Endothelial cell of umbilical vein (primary cell): ENCODE data around the gene ALKBH7. TPM values are rescaled to one million over a fixed set of nuclear protein-coding genes. Genes with fewer than 3 reads are reported as not detected.

Source experiments
- BruUV-seq: library from RNA; stranded (reverse); fragments of 400-500 nt; replicated peaks from 2 replicates; lab custom pipeline; 2021; lab: Mats Ljungman, UMichigan
- CTCF ChIA-PET: fragments of 300-600, 350-600 bp; sonication (Branson Sonifier 250); formaldehyde crosslinking; loops from one replicate; lab custom pipeline; 2021; ENCODE audit warnings: antibody characterized with exemption, inconsistent platforms; lab: Charles Lee
- POLR2A ChIA-PET: fragments of 300-600, 350-600 bp; sonication (Branson Sonifier 250); formaldehyde crosslinking; loops from one replicate; lab custom pipeline; 2021; ENCODE audit warnings: antibody characterized with exemption, inconsistent platforms; lab: Charles Lee
- DNase-seq: peaks from one replicate; pipeline ENCODE4 v3.0.0-alpha.2; 2011; ENCODE audit warnings: low read depth, low spot score
- FAIRE-seq: peaks from 2 replicates; lab custom pipeline; 2011; peaks lifted over from hg19 to GRCh38; lab: Jason Lieb, UNC
- H2AFZ ChIP-seq: 2 replicates; pipeline ENCODE4 v1.6.0; 2012; ENCODE audit warnings: low read depth, low read length, control low read depth, inconsistent platforms
- H3K27ac ChIP-seq: 2 replicates; pipeline ENCODE4 v1.5.1; 2011; ENCODE audit warnings: low read depth, mild to moderate bottlenecking, control low read depth, low read length, moderate library complexity; ENCODE audit not compliant: insufficient read depth
- H3K27me3 ChIP-seq, 2 experiments: 2 replicates each; pipeline versions ENCODE4 v1.6.0 to v1.6.1; 2011; ENCODE audit warnings: low read length in 2 of 2, mixed read lengths in 1 of 2; ENCODE audit not compliant: control insufficient read depth in 2 of 2, insufficient read depth in 2 of 2
- H3K36me3 ChIP-seq, 2 experiments: 2 replicates in 1 of 2; 3 replicates in 1 of 2; pipeline ENCODE4 v1.5.1; 2011; ENCODE audit warnings: low read length in 2 of 2, mild to moderate bottlenecking in 1 of 2, moderate library complexity in 1 of 2; ENCODE audit not compliant: control insufficient read depth in 2 of 2, insufficient read depth in 2 of 2; ENCODE audit errors: extremely low read depth in 1 of 2
- H3K4me1 ChIP-seq: 3 replicates; pipeline ENCODE4 v1.5.1; 2011; ENCODE audit warnings: mild to moderate bottlenecking, low read length; ENCODE audit not compliant: control insufficient read depth, insufficient read depth; ENCODE audit errors: extremely low read depth
- H3K4me2 ChIP-seq: 2 replicates; pipeline ENCODE4 v1.6.1; 2011; ENCODE audit warnings: low read length, control low read depth, mixed read lengths; ENCODE audit not compliant: insufficient read depth
- H3K4me3 ChIP-seq, 3 experiments: fragments of 200-600 bp in 1 of 3; sonication (generic), shearing (Covaris generic) in 1 of 3; replicated peaks in 1 of 3; 2 replicates each; pipeline ENCODE4 v1.5.1; 2011 to 2016; ENCODE audit warnings: control low read depth in 3 of 3, low read length in 3 of 3, mild to moderate bottlenecking in 2 of 3, inconsistent platforms in 1 of 3, low read depth in 1 of 3, moderate library complexity in 1 of 3; ENCODE audit not compliant: insufficient read depth in 1 of 3
- H3K79me2 ChIP-seq: 2 replicates; pipeline ENCODE4 v1.6.0; 2012; ENCODE audit warnings: low read length, inconsistent platforms; ENCODE audit not compliant: control insufficient read depth, insufficient read depth
- H3K9ac ChIP-seq: replicated peaks from 2 replicates; pipeline ENCODE3; 2011; ENCODE audit warnings: low read length, control low read depth; ENCODE audit not compliant: insufficient read depth; ENCODE audit errors: extremely low read depth
- H3K9me1 ChIP-seq: replicated peaks from 3 replicates; pipeline ENCODE4 v1.6.0; 2011; ENCODE audit warnings: mild to moderate bottlenecking, low read length; ENCODE audit not compliant: control insufficient read depth, insufficient read depth; ENCODE audit errors: extremely low read depth
- H3K9me3 ChIP-seq: replicated peaks from 2 replicates; pipeline ENCODE4 v1.5.1; 2012; ENCODE audit warnings: low read length, inconsistent platforms; ENCODE audit not compliant: control insufficient read depth, insufficient read depth
- H4K20me1 ChIP-seq: replicated peaks from 2 replicates; pipeline ENCODE3; 2011; ENCODE audit warnings: mild to moderate bottlenecking, low read length; ENCODE audit not compliant: control insufficient read depth, insufficient read depth; ENCODE audit errors: extremely low read depth
- EZH2 ChIP-seq: IDR thresholded peaks from 2 replicates; pipeline ENCODE4 v1.6.1; 2012; ENCODE audit warnings: borderline replicate concordance, low read depth, mild to moderate bottlenecking, moderate library complexity, low read length, inconsistent platforms; ENCODE audit not compliant: severe bottlenecking
- FOS ChIP-seq: IDR thresholded peaks from 2 replicates; pipeline ENCODE4 v1.6.1; 2011; ENCODE audit warnings: mild to moderate bottlenecking, low read length, moderate library complexity, borderline replicate concordance; ENCODE audit not compliant: insufficient read depth
- GATA2 ChIP-seq: IDR thresholded peaks from 2 replicates; pipeline ENCODE4 v1.7.0; 2011; ENCODE audit warnings: low read depth, mild to moderate bottlenecking, moderate library complexity, mixed read lengths, low read length; ENCODE audit not compliant: insufficient read length, insufficient read depth
- JUN ChIP-seq: IDR thresholded peaks from 2 replicates; pipeline ENCODE4 v1.6.1; 2011; ENCODE audit warnings: borderline replicate concordance, low read depth; ENCODE audit not compliant: insufficient read length, insufficient read depth
- MYC ChIP-seq: IDR thresholded peaks from one replicate; pipeline ENCODE4 v1.6.1; 2011; ENCODE audit warnings: mild to moderate bottlenecking, low read depth, low read length
- POLR2A ChIP-seq: IDR thresholded peaks from 2 replicates; pipeline ENCODE4 v1.6.1; 2012; ENCODE audit warnings: low read depth, mild to moderate bottlenecking, control low read depth, low read length
- POLR2AphosphoS5 ChIP-seq: IDR thresholded peaks from 2 replicates; pipeline ENCODE4 v1.6.1; 2012; ENCODE audit warnings: low read depth, mild to moderate bottlenecking, control low read depth, low read length, moderate library complexity; ENCODE audit not compliant: insufficient read depth
- dilution Hi-C: fragments of 300-500 bp; cut with MboI; formaldehyde crosslinking; loops from one replicate; pipeline ENCODE4 v1.15.0; 2019; ENCODE audit warnings: low sequenced_read_pairs; ENCODE audit not compliant: extremely low pct_ligation_motif_present
- intact Hi-C: fragments of 100-400 bp; cut with micrococcal nuclease; formaldehyde crosslinking; loops from one replicate; pipeline ENCODE4 v1.10.0; 2022
- polyA plus RNA-seq, 4 experiments: library from polyadenylated mRNA; depleted of rRNA in 3 of 4; stranded (reverse) in 3 of 4; unstranded in 1 of 4; fragments of >200 nt; gene quantifications; 2 replicates each; pipeline versions ENCODE4 v1.2.1 to v1.2.3, GENCODE V29; 2011 to 2012; ENCODE audit warnings: missing spikeins in 1 of 4
- total RNA-seq: library from RNA; stranded (reverse); gene quantifications from 2 replicates; pipeline ENCODE4 v1.2.3, GENCODE V29; 2021
- TF ChIP-seq, protein P1 (sequence below): IDR thresholded peaks from 2 replicates; pipeline ENCODE4 v1.6.1; 2011; ENCODE audit not compliant: insufficient read depth, insufficient read length
- TF ChIP-seq, protein P2 (sequence below), 2 donors: IDR thresholded peaks; 1 replicate in 1 of 2; 2 replicates in 1 of 2; pipeline ENCODE4 v1.5.1; 2011; ENCODE audit warnings: low read length in 2 of 2, mild to moderate bottlenecking in 2 of 2, moderate library complexity in 2 of 2, control low read depth in 1 of 2, inconsistent platforms in 1 of 2, low read depth in 1 of 2; ENCODE audit not compliant: insufficient read depth in 1 of 2; ENCODE audit errors: extremely low read depth in 1 of 2

Gene ALKBH7
- total and polyA plus RNA-seq, 2 donors (not counting 3 experiments of a cell fraction or from before 2014, with no cell fraction given), result 48.8 to 59.4 TPM

DNA sequence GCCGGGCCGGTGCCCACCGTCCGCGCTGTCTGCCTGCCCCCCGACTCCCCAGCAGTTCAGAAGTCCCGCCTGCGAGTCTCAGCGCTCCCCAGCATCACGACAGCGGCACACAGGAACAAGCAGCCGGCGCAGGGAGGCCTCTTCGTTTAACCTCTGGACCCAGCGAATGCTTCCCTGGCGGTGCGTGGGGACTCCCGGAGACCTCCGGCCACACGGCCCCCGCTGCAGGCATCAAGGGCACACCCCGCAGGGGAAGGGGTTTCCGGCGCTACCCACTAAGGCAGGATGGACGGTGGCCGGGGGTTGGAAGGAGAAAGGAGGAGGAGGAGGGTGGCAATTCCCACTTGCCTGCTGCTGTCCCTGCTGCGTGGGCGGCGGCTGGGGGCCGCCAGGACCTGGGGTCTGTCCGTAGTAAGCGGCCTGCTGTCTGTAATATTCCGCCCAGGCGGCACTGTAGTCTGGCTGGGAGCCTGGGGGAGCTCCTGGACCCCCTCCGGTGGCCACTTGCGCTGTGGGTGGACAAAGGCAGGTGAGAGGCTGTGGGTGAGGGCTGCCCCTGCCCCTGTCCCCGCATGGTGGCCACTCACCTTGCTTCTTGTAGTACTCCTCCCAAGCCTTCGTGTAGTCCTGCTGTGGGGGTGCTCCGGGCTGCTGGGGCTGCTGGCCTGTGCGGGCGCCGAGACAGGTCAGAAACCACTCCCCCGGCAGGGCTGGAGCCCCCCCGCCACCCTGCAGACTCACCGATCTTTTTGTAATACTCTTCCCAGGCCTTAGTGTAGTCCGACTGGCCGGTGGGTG lies 42.4 kb downstream of the ALKBH7 start:
- BruUV-seq, result no TSS peak
- Histone ChIP-seq H3K9me1 (no peaks in the 10 kb centered on the region), H3K79me2 (peaks cover 14% of the 10 kb centered on the region), H3K4me3 (no peak overlapping the region), H3K27ac (no peak overlapping the region), H3K4me2 (no peak overlapping the region), H3K4me1 (no peaks in the 10 kb centered on the region), H3K9ac (no peak overlapping the region), H2AFZ (no peak overlapping the region), H3K36me3 (peaks cover 26 to 51% of the 10 kb centered on the region in 2 experiments), H3K9me3 (no peaks in the 10 kb centered on the region), H4K20me1 (no peaks in the 10 kb centered on the region), H3K27me3 (no peaks in the 10 kb centered on the region)
- ChIA-PET CTCF (no interaction called here), POLR2A (no interaction called here)
- DNase-seq (no peak), FAIRE-seq (no peak)
- intact Hi-C loops, result no loop called here
- dilution Hi-C loops, result no loop called here
- TF ChIP-seq POLR2AphosphoS5, result no peak
- TF ChIP-seq MYC, result no peak
- no peak for TF ChIP-seq JUN
- TF ChIP-seq POLR2A, result no peak
- no peak for TF ChIP-seq GATA2
- TF ChIP-seq, protein P1, sequence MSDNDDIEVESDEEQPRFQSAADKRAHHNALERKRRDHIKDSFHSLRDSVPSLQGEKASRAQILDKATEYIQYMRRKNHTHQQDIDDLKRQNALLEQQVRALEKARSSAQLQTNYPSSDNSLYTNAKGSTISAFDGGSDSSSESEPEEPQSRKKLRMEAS, result no peak

DNA sequence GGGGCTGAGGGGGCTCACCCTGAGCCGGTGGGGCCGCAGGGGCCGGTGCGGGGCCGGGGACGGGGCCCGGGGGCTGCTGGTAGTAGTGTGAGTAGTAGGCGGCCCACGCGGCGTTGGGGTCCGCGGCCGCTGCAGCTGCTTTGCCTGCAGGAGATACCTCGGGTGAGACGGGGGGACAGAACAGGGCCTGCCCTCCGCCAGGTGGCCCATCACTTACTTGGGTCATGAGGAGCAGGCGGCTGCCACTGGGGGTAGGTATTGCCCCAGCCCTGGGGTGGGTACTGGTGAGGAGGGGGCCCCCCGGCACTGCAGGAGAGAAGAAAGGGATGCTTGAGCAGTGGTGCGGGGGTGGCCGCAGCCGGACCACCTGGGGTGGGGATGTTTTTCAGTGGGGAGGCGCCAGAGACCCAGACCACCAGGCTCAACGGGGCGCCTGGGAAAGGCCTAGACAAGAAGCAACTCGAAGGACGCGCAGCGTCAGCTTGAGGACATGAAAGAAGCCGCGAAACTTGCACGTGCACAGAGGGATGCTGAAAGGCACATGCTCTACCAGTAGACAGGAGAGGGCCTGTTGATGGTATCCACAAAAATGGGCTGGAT lies 43.1 kb downstream of the ALKBH7 start:
- Histone ChIP-seq H4K20me1 (no peaks in the 10 kb centered on the region), H3K9me1 (no peaks in the 10 kb centered on the region), H3K9ac (no peak overlapping the region), H3K4me2 (no peak overlapping the region), H3K4me3 (no peak overlapping the region), H3K4me1 (no peaks in the 10 kb centered on the region), H3K79me2 (peaks cover 21% of the 10 kb centered on the region), H3K27ac (no peak overlapping the region), H3K9me3 (no peaks in the 10 kb centered on the region), H3K27me3 (no peaks in the 10 kb centered on the region), H2AFZ (no peak overlapping the region), H3K36me3 (peaks cover 31 to 57% of the 10 kb centered on the region in 2 experiments)
- FAIRE-seq (no peak), DNase-seq (no peak)
- TF ChIP-seq POLR2AphosphoS5 (no peak), MYC (no peak), GATA2 (no peak), FOS (no peak), JUN (no peak), POLR2A (no peak), EZH2 (no peak)
- TF ChIP-seq, protein P2, sequence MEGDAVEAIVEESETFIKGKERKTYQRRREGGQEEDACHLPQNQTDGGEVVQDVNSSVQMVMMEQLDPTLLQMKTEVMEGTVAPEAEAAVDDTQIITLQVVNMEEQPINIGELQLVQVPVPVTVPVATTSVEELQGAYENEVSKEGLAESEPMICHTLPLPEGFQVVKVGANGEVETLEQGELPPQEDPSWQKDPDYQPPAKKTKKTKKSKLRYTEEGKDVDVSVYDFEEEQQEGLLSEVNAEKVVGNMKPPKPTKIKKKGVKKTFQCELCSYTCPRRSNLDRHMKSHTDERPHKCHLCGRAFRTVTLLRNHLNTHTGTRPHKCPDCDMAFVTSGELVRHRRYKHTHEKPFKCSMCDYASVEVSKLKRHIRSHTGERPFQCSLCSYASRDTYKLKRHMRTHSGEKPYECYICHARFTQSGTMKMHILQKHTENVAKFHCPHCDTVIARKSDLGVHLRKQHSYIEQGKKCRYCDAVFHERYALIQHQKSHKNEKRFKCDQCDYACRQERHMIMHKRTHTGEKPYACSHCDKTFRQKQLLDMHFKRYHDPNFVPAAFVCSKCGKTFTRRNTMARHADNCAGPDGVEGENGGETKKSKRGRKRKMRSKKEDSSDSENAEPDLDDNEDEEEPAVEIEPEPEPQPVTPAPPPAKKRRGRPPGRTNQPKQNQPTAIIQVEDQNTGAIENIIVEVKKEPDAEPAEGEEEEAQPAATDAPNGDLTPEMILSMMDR (IDR thresholded peaks at IDR 0.05; ENCODE audit: extremely low read depth in 1 of 2, insufficient read depth in 1 of 2, low read depth in 1 of 2, low read length in 2 of 2), result no peak
- TF ChIP-seq, protein P1, result no peak
- CTCF ChIA-PET, result no interaction called here
- no TSS peak for BruUV-seq
- intact Hi-C loops, result no loop called here
- POLR2A ChIA-PET, result no interaction called here
- dilution Hi-C loops, result no loop called here
